ENCODE measurements around the gene SIGMAR1.

The SIGMAR1 gene

GRCh38 chr9:34600908-34601307 is 36.7 kb downstream of the SIGMAR1 start:
- no peak for DNase-seq

GRCh38 chr9:34599546-34599945 is 38.0 kb downstream of the SIGMAR1 start:
- no peak for DNase-seq

- DNase-seq = no peak
Observed at GRCh38 chr9:34594177-34594576, 43.4 kb downstream of the SIGMAR1 start.

- no peak for DNase-seq
Observed at GRCh38 chr9:34592895-34593601, 44.5 kb downstream of the SIGMAR1 start.

- DNase-seq = no peak
Observed at GRCh38 chr9:34591917-34592866, 45.4 kb downstream of the SIGMAR1 start.

- peak; percentile 45 for DNase-seq
Observed at GRCh38 chr9:34591248-34591916, 46.2 kb downstream of the SIGMAR1 start.

GRCh38 chr9:34590381-34591247 is 47.0 kb downstream of the SIGMAR1 start:
- DNase-seq = no peak

- no peak for DNase-seq
Observed at GRCh38 chr9:34589636-34590380, 47.8 kb downstream of the SIGMAR1 start, which contains the start of gene CNTFR. CNTFR (minus strand) TSS chr9:34589724; CDS start chr9:34568981, 20,743 bp downstream.

- no peak for DNase-seq
Observed at GRCh38 chr9:34588671-34589635, 48.6 kb downstream of the SIGMAR1 start.

GRCh38 chr9:34587271-34587670 is 50.3 kb downstream of the SIGMAR1 start:
- no peak for DNase-seq

- DNase-seq = no peak
Observed at GRCh38 chr9:34585946-34586669, 51.5 kb downstream of the SIGMAR1 start.

GRCh38 chr9:34584970-34585369 is 52.6 kb downstream of the SIGMAR1 start:
- no peak for DNase-seq
